Measurements from ENCODE around the gene AHRR. TPM values are rescaled to one million over a fixed set of nuclear protein-coding genes. Genes with fewer than 3 reads are reported as not detected.

AHRR gene
- total RNA-seq, 1 donor from 2014 or later, result not detected

GRCh38 chr5:474840-475661 lies 153.5 kb downstream of the AHRR start:
- intact Hi-C loops (cut with DNase I), result loop anchor here (5.0 to 10.0 kb wide), 3 partner anchors 217 to 1330 kb away; partner anchors contain the start of genes CLPTM1L, NDUFS6 and TPPP
- no peak for TF ChIP-seq CTCF (IDR thresholded peaks at IDR 0.05)
- Histone ChIP-seq H3K4me1 (peaks cover 10 to 15% of the 10 kb centered on the region in 2 donors), H3K4me3 (peak overlapping the region; percentile 36 to 100), H3K9me3 (no peaks in the 10 kb centered on the region), H3K27ac (no peak overlapping the region), H3K36me3 (peaks cover 0 to 7% of the 10 kb centered on the region in 2 donors), H3K27me3 (peaks cover 11% of the 10 kb centered on the region)
- DNase-seq (ENCODE audit: low spot score in 2 of 2), result no peak

- intact Hi-C loops (cut with DNase I), result loop anchor here (10.0 kb wide), 1 partner anchor 1329 kb away; the partner anchor contains the start of gene NDUFS6
- DNase-seq (ENCODE audit: low spot score in 2 of 2), result no peak
- Histone ChIP-seq H3K27ac (no peak overlapping the region), H3K4me1 (peaks cover 10 to 15% of the 10 kb centered on the region in 2 donors), H3K9me3 (no peaks in the 10 kb centered on the region), H3K36me3 (peaks cover 0 to 4% of the 10 kb centered on the region in 2 donors), H3K4me3 (peak overlapping the region in 1 of 2 donors; percentile 100), H3K27me3 (peaks cover 11% of the 10 kb centered on the region)
- no peak for TF ChIP-seq CTCF (IDR thresholded peaks at IDR 0.05)
These were observed 154.2 kb downstream of the AHRR start for GRCh38 chr5:475704-476101.

GRCh38 chr5:476102-476813 lies 154.7 kb downstream of the AHRR start:
- peaks cover 10 to 15% of the 10 kb centered on the region in 2 donors for H3K4me1 ChIP-seq
- intact Hi-C loops (cut with DNase I), result loop anchor here (10.0 kb wide), 1 partner anchor 1329 kb away; the partner anchor contains the start of gene NDUFS6
- H3K36me3 ChIP-seq, result no peaks in the 10 kb centered on the region
- H3K4me3 ChIP-seq, result no peak overlapping the region
- no peak for TF ChIP-seq CTCF (IDR thresholded peaks at IDR 0.05)
- H3K27me3 ChIP-seq, result peaks cover 11% of the 10 kb centered on the region
- H3K9me3 ChIP-seq, result no peaks in the 10 kb centered on the region
- DNase-seq (ENCODE audit: low spot score in 2 of 2), result no peak
- no peak overlapping the region for H3K27ac ChIP-seq

- DNase-seq (ENCODE audit: low spot score in 2 of 2), result no peak
- Histone ChIP-seq H3K4me3 (no peak overlapping the region), H3K27ac (no peak overlapping the region), H3K9me3 (no peaks in the 10 kb centered on the region), H3K27me3 (peaks cover 11% of the 10 kb centered on the region), H3K36me3 (no peaks in the 10 kb centered on the region), H3K4me1 (peaks cover 10 to 13% of the 10 kb centered on the region in 2 donors)
- intact Hi-C loops (cut with DNase I), result loop anchor here (10.0 kb wide), 1 partner anchor 1328 kb away; the partner anchor contains the start of gene NDUFS6
- no peak for TF ChIP-seq CTCF (IDR thresholded peaks at IDR 0.05)
These were observed 155.3 kb downstream of the AHRR start for GRCh38 chr5:476814-477175.

- intact Hi-C loops (cut with DNase I), result loop anchor here (10.0 kb wide), 1 partner anchor 1328 kb away; the partner anchor contains the start of gene NDUFS6
- Histone ChIP-seq H3K4me3 (no peak overlapping the region), H3K4me1 (peaks cover 7 to 9% of the 10 kb centered on the region in 2 donors), H3K27me3 (peaks cover 11% of the 10 kb centered on the region), H3K36me3 (no peaks in the 10 kb centered on the region), H3K9me3 (no peaks in the 10 kb centered on the region), H3K27ac (no peak overlapping the region)
- DNase-seq (ENCODE audit: low spot score in 2 of 2), result no peak
- TF ChIP-seq CTCF (IDR thresholded peaks at IDR 0.05), result no peak
These were observed 155.7 kb downstream of the AHRR start for GRCh38 chr5:477247-477646.

All from ascending aorta (tissue), 2 donors.